Neural progenitor cell (in vitro differentiated cells): ENCODE measurements around the gene COL15A1. TPM values are rescaled to one million over a fixed set of nuclear protein-coding genes. Genes with fewer than 3 reads are reported as not detected.

ENCODE experiments used
- DNase-seq: peaks from one replicate; pipeline ENCODE4 v3.0.0-alpha.2; 2016; ENCODE audit warnings: low spot score
- H2AFZ ChIP-seq: fragments of 200-600 bp; sonication (generic); replicated peaks from 2 replicates; pipeline ENCODE4 v1.6.1; 2016; ENCODE audit warnings: antibody characterized with exemption
- H3F3A ChIP-seq: fragments of 200-600 bp; sonication (generic); 2 replicates; pipeline ENCODE4 v1.6.1; 2016; ENCODE audit warnings: antibody characterized with exemption, low read depth
- H3K27ac ChIP-seq: fragments of 200-600 bp; sonication (generic); 2 replicates; pipeline ENCODE4 v1.5.1; 2016; ENCODE audit warnings: mild to moderate bottlenecking
- H3K27me3 ChIP-seq: fragments of 200-600 bp; sonication (generic); 2 replicates; pipeline ENCODE4 v1.6.1; 2016; ENCODE audit warnings: mild to moderate bottlenecking, moderate library complexity
- H3K36me3 ChIP-seq: fragments of 200-600 bp; sonication (generic); 2 replicates; pipeline ENCODE4 v1.5.1; 2016
- H3K4me1 ChIP-seq: fragments of 200-600 bp; sonication (generic); 2 replicates; pipeline ENCODE4 v1.6.1; 2016; ENCODE audit warnings: mixed run types
- H3K4me2 ChIP-seq: fragments of 200-600 bp; sonication (generic); 2 replicates; pipeline ENCODE4 v1.6.1; 2016
- H3K4me3 ChIP-seq: fragments of 200-600 bp; sonication (generic); 2 replicates; pipeline ENCODE4 v1.5.1; 2016
- H3K79me2 ChIP-seq: fragments of 200-600 bp; sonication (generic); 2 replicates; pipeline ENCODE4 v1.6.1; 2016; ENCODE audit warnings: low read depth
- H3K9ac ChIP-seq: fragments of 200-600 bp; sonication (generic); 2 replicates; pipeline ENCODE4 v1.6.1; 2016
- H3K9me3 ChIP-seq: fragments of 200-600 bp; sonication (generic); 2 replicates; pipeline ENCODE4 v1.5.1; 2016; ENCODE audit warnings: low read depth
- H4K20me1 ChIP-seq: fragments of 200-600 bp; sonication (generic); 2 replicates; pipeline ENCODE4 v1.6.1; 2016; ENCODE audit warnings: low read depth
- H3K27ac Mint-ChIP-seq: 3 replicates; pipeline ENCODE4 v1.8.0; 2021; ENCODE audit warnings: mixed read lengths
- H3K27me3 Mint-ChIP-seq: 2 replicates; pipeline ENCODE4 v1.8.0; 2022; ENCODE audit warnings: low read depth, mild to moderate bottlenecking, inconsistent platforms, moderate library complexity, mixed read lengths; ENCODE audit not compliant: insufficient read depth
- H3K36me3 Mint-ChIP-seq: 3 replicates; pipeline ENCODE4 v1.8.0; 2021; ENCODE audit warnings: mixed read lengths
- H3K4me1 Mint-ChIP-seq: 3 replicates; pipeline ENCODE4 v1.8.0; 2021; ENCODE audit warnings: mixed read lengths
- H3K4me3 Mint-ChIP-seq: 3 replicates; pipeline ENCODE4 v1.8.0; 2021; ENCODE audit warnings: mild to moderate bottlenecking, moderate library complexity, mixed read lengths
- H3K9me3 Mint-ChIP-seq: 3 replicates; pipeline ENCODE4 v1.8.0; 2020; ENCODE audit warnings: mixed read lengths
- EZH2 ChIP-seq: fragments of 200-600 bp; sonication (generic); IDR thresholded peaks from 2 replicates; pipeline ENCODE4 v1.6.1; 2017; ENCODE audit warnings: antibody characterized with exemption, mild to moderate bottlenecking, moderate library complexity
- EZH2phosphoT487 ChIP-seq: fragments of 200-600 bp; sonication (generic); IDR thresholded peaks from 2 replicates; pipeline ENCODE4 v1.6.1; 2017; ENCODE audit warnings: antibody characterized with exemption
- total RNA-seq: library from RNA; depleted of rRNA; stranded (reverse); fragments of >200 nt; gene quantifications from 2 replicates; pipeline ENCODE4 v1.2.3, GENCODE V29; 2015; ENCODE audit warnings: low replicate concordance
- TF ChIP-seq, protein P1 (sequence below): fragments of 200-600 bp; sonication (generic); IDR thresholded peaks from 2 replicates; pipeline ENCODE4 v1.5.1; 2017; ENCODE audit warnings: antibody characterized with exemption, mild to moderate bottlenecking

The COL15A1 gene
- total RNA-seq, 1 donor from 2014 or later = 3.2 TPM

DNA sequence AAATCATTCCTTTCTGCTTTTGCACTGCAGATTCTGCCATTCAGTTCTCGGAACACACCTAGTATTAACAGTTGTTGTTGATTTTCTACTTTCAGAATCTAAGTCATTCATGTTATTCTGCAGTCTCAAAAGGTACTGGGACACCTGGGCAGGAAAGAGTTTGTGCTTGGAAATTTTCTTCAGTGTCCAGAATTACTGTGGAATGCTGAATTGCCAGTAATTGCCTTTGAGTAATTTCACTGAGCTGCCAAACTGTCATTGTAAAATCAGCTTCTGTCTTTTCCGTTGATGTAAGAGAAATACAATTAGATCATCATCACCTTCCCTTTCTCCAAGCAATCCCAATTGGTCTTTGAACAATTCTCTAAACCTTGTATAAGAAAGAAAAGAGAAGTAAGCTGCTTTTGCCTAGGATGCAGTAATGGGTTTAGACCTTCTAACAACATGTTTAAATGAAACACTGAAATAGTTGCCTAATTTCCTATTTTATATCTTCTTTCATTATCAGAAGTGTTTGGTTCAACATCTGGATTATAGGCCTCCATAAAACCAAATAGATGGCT, 85.5 kb downstream of the COL15A1 start:
- no peaks in the 10 kb centered on the region for H4K20me1 ChIP-seq
- no peak overlapping the region for H3K4me3 ChIP-seq
- H2AFZ ChIP-seq = no peak overlapping the region
- no peak overlapping the region for H3K4me2 ChIP-seq
- H3K27me3 ChIP-seq = no peaks in the 10 kb centered on the region
- Mint-ChIP-seq H3K4me1 (peaks cover under 1% of the 10 kb centered on the region), H3K9me3 (no peaks in the 10 kb centered on the region), H3K4me3 (no peak overlapping the region), H3K27me3 (peaks cover 6% of the 10 kb centered on the region), H3K36me3 (peaks cover 2% of the 10 kb centered on the region), H3K27ac (no peak overlapping the region)
- H3K36me3 ChIP-seq = no peaks in the 10 kb centered on the region
- no peak overlapping the region for H3K9ac ChIP-seq
- H3K9me3 ChIP-seq = no peaks in the 10 kb centered on the region
- H3F3A ChIP-seq = no peaks in the 10 kb centered on the region
- H3K27ac ChIP-seq = no peak overlapping the region
- DNase-seq = no peak
- TF ChIP-seq, protein P1, sequence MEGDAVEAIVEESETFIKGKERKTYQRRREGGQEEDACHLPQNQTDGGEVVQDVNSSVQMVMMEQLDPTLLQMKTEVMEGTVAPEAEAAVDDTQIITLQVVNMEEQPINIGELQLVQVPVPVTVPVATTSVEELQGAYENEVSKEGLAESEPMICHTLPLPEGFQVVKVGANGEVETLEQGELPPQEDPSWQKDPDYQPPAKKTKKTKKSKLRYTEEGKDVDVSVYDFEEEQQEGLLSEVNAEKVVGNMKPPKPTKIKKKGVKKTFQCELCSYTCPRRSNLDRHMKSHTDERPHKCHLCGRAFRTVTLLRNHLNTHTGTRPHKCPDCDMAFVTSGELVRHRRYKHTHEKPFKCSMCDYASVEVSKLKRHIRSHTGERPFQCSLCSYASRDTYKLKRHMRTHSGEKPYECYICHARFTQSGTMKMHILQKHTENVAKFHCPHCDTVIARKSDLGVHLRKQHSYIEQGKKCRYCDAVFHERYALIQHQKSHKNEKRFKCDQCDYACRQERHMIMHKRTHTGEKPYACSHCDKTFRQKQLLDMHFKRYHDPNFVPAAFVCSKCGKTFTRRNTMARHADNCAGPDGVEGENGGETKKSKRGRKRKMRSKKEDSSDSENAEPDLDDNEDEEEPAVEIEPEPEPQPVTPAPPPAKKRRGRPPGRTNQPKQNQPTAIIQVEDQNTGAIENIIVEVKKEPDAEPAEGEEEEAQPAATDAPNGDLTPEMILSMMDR = no peak
- no peak for TF ChIP-seq EZH2
- TF ChIP-seq EZH2phosphoT487 = no peak
- H3K79me2 ChIP-seq = no peaks in the 10 kb centered on the region
- H3K4me1 ChIP-seq = no peaks in the 10 kb centered on the region

DNA sequence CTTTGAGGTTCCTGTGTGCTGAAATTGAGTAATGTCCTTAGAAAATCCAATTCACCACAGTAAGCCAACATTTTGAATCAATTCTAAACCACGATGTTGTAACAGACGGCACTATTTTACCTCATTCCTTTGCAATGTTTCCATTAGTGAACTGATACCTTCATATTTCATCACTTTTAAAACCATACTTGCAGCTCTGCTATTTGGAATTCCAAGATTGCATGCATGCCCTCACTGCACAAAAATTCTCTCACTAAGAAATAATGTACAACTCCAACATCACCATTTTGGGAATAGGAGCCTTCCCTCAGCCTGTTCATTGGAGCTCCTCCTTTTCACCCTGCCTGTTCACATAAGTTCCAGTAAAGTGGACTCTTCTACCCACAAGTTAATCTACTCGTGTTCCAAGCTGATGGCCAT, 86.4 kb downstream of the COL15A1 start:
- Histone ChIP-seq H3K27ac (no peak overlapping the region), H3K4me2 (no peak overlapping the region), H3K27me3 (no peaks in the 10 kb centered on the region), H3K4me1 (peaks cover 4% of the 10 kb centered on the region), H3K9ac (no peak overlapping the region), H3K4me3 (no peak overlapping the region), H3K79me2 (no peaks in the 10 kb centered on the region), H3K9me3 (no peaks in the 10 kb centered on the region), H2AFZ (no peak overlapping the region), H4K20me1 (no peaks in the 10 kb centered on the region), H3F3A (no peaks in the 10 kb centered on the region), H3K36me3 (no peaks in the 10 kb centered on the region)
- no peak overlapping the region for H3K27ac Mint-ChIP-seq
- H3K9me3 Mint-ChIP-seq = no peaks in the 10 kb centered on the region
- peaks cover 2% of the 10 kb centered on the region for H3K36me3 Mint-ChIP-seq
- peaks cover 6% of the 10 kb centered on the region for H3K27me3 Mint-ChIP-seq
- no peak overlapping the region for H3K4me3 Mint-ChIP-seq
- TF ChIP-seq EZH2phosphoT487 (no peak), EZH2 (no peak)
- TF ChIP-seq, protein P1 = no peak
- H3K4me1 Mint-ChIP-seq = peaks cover 7% of the 10 kb centered on the region
- no peak for DNase-seq

DNA sequence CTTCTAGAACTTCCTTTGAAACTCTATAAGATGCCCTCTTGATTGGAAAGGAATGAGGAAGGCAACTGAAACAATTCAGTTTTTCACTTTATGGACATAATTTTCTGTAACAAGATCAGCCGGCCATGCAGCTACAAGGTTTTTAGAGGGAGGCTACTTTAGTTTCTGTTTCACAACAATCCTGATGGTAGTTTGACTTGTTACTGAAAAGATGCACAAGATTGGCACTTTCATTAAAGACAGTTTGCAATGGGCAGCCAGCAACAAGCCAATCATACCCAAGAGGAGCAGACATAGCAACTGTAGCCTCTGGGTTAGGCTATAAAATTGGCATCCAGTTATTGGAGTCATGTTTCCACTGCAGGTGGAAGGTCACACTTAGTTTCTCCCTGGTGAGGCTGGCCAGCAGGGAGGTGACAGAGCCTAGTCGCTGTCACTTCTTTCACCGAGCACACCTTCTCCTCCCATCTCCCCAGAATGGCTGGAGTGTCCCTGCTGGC, 87.0 kb downstream of the COL15A1 start:
- Histone ChIP-seq H3K4me3 (no peak overlapping the region), H4K20me1 (no peaks in the 10 kb centered on the region), H3K36me3 (no peaks in the 10 kb centered on the region), H3K9me3 (no peaks in the 10 kb centered on the region), H3F3A (no peaks in the 10 kb centered on the region), H3K79me2 (no peaks in the 10 kb centered on the region), H2AFZ (no peak overlapping the region), H3K4me1 (peaks cover 8% of the 10 kb centered on the region), H3K27me3 (no peaks in the 10 kb centered on the region), H3K4me2 (no peak overlapping the region), H3K9ac (no peak overlapping the region), H3K27ac (no peak overlapping the region)
- Mint-ChIP-seq H3K36me3 (peaks cover 2% of the 10 kb centered on the region), H3K4me1 (peaks cover 13% of the 10 kb centered on the region), H3K27ac (no peak overlapping the region), H3K4me3 (no peak overlapping the region), H3K9me3 (no peaks in the 10 kb centered on the region), H3K27me3 (peaks cover 6% of the 10 kb centered on the region)
- DNase-seq = no peak
- TF ChIP-seq EZH2phosphoT487 = no peak
- TF ChIP-seq, protein P1 = no peak
- no peak for TF ChIP-seq EZH2
